K562 (cell line): ENCODE data around the gene FOXM1.
A peak's percentile ranks its signal among the peaks of the same experiment; 100 is the strongest.

ENCODE experiments used
- ARNT ChIP-seq, 2 experiments: fragments of 450-650 bp; IDR thresholded peaks; 2 replicates each; pipeline ENCODE4 v1.6.1; 2016; ENCODE audit warnings: mild to moderate bottlenecking in 1 of 2
- FOXA1 ChIP-seq: fragments of 450-650 bp; IDR thresholded peaks from 2 replicates; pipeline ENCODE4 v1.6.1; 2016; ENCODE audit warnings: mild to moderate bottlenecking, borderline replicate concordance
- KDM5B ChIP-seq: fragments of 200-600 bp; sonication (generic); IDR thresholded peaks from 2 replicates; pipeline ENCODE4 v1.6.1; 2012; ENCODE audit warnings: low read depth, mild to moderate bottlenecking, moderate library complexity, low read length, control low read depth, inconsistent platforms; ENCODE audit not compliant: insufficient replicate concordance
- MCM3 ChIP-seq: fragments of 450-650 bp; IDR thresholded peaks from 2 replicates; pipeline ENCODE4 v1.6.1; 2016
- SIN3A ChIP-seq, 2 experiments: fragments of 150-350 bp in 1 of 2; IDR thresholded peaks; 2 replicates each; pipeline ENCODE4 v1.6.1; 2011 to 2016; ENCODE audit warnings: borderline replicate concordance in 2 of 2, low read depth in 2 of 2, low read length in 2 of 2, mild to moderate bottlenecking in 2 of 2, moderate library complexity in 2 of 2; ENCODE audit not compliant: control insufficient read depth in 1 of 2
- SMARCA4 ChIP-seq: fragments of 450-650 bp; IDR thresholded peaks from 2 replicates; pipeline ENCODE4 v1.6.1; 2016
- SPI1 ChIP-seq: IDR thresholded peaks from 2 replicates; pipeline ENCODE4 v1.6.1; 2011; ENCODE audit warnings: low read depth, low read length, control low read depth, borderline replicate concordance
- TEAD4 ChIP-seq, 2 experiments: sonication (generic) in 1 of 2; formaldehyde crosslinking in 1 of 2; IDR thresholded peaks; 2 replicates each; pipeline versions ENCODE4 v1.6.1 to v1.8.0; 2012 to 2022; ENCODE audit warnings: borderline replicate concordance in 1 of 2, inconsistent platforms in 1 of 2, low read length in 1 of 2, mild to moderate bottlenecking in 1 of 2, missing genetic modification reagents in 1 of 2
- ZFX ChIP-seq: sonication (generic); formaldehyde crosslinking; IDR thresholded peaks from 2 replicates; pipeline ENCODE4 v1.8.0; 2022; ENCODE audit warnings: mild to moderate bottlenecking, missing genetic modification reagents, moderate library complexity
- ZKSCAN8 ChIP-seq: fragments of 200-800 bp; sonication (Bioruptor generic); IDR thresholded peaks from 2 replicates; pipeline ENCODE4 v1.6.1; 2016; ENCODE audit warnings: missing genetic modification characterization, missing compliant biosample characterization

GRCh38 chr12:2877047-2877952 lies at the start of gene FOXM1, which contains the start of gene RHNO1:
- TF ChIP-seq FOXA1 (no peak), ZFX (CRISPR knock-in tag) (peak; percentile 91), TEAD4 (IDR thresholded peaks at IDR 0.05; ENCODE audit: low read length) (peak; percentile 40; the same call in 1 of the 2 replicates), TEAD4 (CRISPR knock-in tag; IDR thresholded peaks at IDR 0.05; ENCODE audit: borderline replicate concordance) (no peak), SPI1 (no peak), MCM3 (no peak), ZKSCAN8 (CRISPR knock-in tag) (no peak), ARNT (IDR thresholded peaks at IDR 0.05) (no peak), SMARCA4 (no peak), KDM5B (peak; percentile 49), SIN3A (IDR thresholded peaks at IDR 0.05; ENCODE audit: borderline replicate concordance in 2 of 2, control insufficient read depth in 1 of 2, low read depth in 2 of 2, low read length in 2 of 2) (0 out of 4 replicates have a peak, but pooled peaks of 1 of the 2 experiments have one; percentile 56)
